ENCODE data around the gene IGSF3.

The IGSF3 gene

DNA sequence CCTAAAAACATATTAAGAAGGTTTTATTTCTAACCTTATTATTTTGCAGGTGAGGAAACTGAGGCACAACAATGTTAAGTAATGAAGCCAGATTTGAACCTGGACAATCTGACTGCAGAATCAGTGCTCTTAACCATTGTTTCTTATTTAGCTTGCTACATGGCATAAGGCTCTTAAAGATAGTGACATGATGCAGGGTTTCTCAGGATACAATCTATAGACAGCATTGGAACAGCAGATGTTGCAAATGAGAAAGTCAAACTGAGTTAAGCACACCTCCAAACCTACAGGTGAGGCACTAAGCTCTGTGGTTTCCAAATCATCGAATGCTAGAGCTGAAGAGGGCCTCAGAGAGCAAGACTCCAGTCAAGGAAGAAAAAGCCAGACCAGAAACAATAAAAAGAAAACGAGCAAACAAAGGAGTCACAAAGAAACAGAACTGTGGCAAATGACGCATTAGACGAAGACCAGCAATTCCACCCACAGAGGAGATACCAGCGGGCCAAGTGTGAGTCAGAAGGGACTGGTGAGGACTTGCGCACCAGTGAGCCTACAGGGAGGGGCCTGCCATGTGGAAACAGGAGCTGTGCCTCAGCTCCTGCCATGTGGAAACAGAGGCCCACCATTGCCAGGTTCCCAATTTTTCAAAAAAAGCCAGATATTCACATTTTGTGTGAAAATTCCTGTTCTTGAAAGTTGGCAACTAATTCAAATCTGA is 111.1 kb downstream of the IGSF3 start:
- peak; percentile 94 for DNase-seq (ENCODE audit: low spot score)

GRCh38 chr1:116554924-116555323 is 112.6 kb downstream of the IGSF3 start:
- DNase-seq (ENCODE audit: low spot score) = no peak

GRCh38 chr1:116553386-116554115 is 114.0 kb downstream of the IGSF3 start:
- peak; percentile 69 for DNase-seq (ENCODE audit: low spot score)

- no peak for DNase-seq (ENCODE audit: low spot score)
Measured at GRCh38 chr1:116546354-116546977, 121.1 kb downstream of the IGSF3 start.

- DNase-seq (ENCODE audit: low spot score) = no peak
Measured at GRCh38 chr1:116545359-116545705, 122.2 kb downstream of the IGSF3 start.

GRCh38 chr1:116544588-116545358 is 122.8 kb downstream of the IGSF3 start:
- DNase-seq (ENCODE audit: low spot score) = no peak

- DNase-seq (ENCODE audit: low spot score) = no peak
Measured at GRCh38 chr1:116540088-116540487, 127.4 kb downstream of the IGSF3 start.

DNA sequence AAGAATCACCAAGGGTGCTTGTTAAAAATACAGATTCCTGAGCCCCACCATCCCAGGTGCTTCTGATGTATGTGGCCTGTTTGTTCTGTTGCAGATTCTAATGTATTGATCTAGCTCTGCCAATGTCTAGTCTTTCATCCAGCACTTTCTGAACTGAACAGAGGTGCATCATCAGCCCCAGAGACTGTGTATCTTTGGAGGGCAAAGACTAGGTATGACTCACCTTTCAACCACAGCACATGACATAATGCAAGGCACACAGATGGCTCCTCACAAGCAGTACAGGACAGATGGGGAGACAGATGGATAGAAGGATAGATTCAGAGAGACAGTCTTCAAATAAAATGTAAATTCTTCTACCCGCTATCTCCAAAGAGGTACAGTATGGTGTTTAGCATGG is 129.0 kb downstream of the IGSF3 start:
- peak; percentile 43 for DNase-seq (ENCODE audit: low spot score)

GRCh38 chr1:116537898-116538297 is 129.6 kb downstream of the IGSF3 start:
- no peak for DNase-seq (ENCODE audit: low spot score)

- peak; percentile 25 for DNase-seq (ENCODE audit: low spot score)
Measured at GRCh38 chr1:116537040-116537831, 130.3 kb downstream of the IGSF3 start.

DNA sequence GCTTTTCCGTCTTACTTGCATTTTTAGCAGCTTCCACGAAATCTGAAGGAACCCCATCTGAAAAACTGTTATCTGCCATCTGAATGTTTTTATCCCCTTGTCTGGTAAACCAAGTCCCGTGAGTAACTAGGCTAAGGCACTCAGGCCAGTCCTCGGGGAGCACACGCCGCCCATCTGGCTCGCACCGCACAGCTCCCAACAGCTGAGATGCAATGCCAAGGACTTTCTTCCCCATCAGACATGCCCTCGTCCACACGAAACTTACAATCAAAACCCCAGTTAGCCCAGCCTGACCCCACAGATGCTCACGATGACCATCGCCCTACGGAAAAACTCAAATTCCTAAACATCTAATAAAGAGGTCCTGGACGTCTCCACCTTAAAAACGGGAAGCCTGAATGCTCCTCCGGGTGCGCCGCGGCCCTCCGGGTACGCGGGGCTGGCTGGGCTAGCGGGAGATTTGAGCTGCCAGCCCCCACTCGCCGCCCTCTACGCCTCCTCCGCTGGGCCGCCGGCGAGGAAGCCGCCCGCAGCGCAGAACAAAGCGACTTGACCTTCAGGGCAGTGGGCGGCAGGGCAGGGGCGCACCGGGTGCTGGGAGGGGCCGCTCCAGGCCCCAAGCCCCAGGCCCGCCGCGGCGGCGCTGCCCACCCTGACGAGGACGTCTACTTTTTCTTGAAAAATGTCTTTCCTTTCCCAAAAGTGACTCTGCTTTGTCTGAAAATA is 133.4 kb downstream of the IGSF3 start:
- DNase-seq (ENCODE audit: low spot score) = no peak

DNA sequence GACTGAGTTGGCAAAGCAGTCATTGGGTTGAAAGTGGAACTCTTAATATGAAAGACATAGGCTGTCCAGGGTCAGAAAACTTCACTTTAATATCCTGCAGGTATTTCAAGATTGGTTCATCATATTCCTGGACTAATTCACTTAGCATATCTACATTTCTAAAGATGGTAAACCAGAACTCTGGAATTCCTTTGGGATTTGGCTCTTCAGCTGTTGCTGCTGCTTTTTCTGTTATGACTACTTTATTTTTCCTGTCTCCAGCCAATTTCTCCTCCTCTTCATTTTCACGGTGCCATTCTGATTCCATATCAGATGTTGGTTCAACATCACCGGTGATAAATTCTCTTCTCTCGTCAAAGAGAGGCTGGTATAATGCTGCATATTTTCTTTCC is 134.1 kb downstream of the IGSF3 start:
- no peak for DNase-seq (ENCODE audit: low spot score)

DNA sequence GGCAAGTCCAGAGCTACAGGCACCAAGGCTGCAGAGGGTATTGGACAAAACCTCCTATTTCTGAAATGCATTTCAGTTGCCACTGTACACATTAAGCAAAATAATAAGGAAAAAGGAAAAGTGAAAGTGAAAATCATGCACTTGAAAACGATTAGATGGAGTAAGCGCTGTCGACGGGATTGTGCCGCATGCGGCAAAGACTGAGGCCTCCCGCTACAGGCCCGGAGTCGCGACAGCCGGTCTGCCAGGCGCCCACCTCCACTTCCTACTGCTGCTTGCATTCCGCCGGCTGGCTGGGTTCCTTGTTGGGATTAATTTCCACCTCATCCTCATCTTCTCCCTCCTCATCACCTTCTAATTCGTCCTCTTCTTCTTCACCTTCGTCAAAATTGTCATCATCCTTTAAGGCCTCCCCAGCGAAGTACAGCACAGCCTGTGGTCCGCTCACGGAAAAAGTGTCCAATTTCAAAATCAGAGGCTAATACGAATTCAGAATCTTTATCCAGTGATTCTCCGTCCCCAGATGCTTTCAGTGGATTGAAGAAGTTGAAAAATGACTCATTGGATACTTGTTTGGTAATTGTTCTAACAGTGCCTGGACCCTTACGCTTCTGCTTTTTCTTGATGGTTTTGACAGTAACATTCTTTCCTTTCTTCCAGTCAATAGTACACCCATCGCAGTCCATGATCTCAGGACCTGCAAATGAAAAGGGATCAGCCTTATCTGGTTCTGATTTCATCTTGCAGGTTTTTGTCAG is 134.7 kb downstream of the IGSF3 start:
- no peak for DNase-seq (ENCODE audit: low spot score)

DNA sequence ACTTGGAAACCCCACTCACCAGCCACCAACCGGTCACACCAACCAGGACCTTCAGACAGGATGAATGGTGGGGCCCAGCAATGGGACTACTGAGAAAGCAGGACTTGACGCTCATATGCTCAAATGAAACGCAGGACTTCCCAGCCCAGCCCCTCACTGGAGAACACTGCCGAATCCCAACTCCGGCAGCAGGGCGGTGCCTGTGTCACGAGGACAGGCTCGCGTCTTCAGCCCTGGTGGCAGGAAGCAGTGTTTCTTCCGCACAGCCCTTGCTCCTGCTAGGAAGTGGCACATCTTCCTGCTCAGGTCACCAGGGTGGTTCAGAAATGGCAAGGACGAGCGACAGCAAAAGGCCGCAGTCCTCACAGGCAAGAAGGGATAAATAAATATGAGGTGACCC is 135.6 kb downstream of the IGSF3 start:
- DNase-seq (ENCODE audit: low spot score) = no peak

GRCh38 chr1:116529681-116530080 is 137.9 kb downstream of the IGSF3 start:
- no peak for DNase-seq (ENCODE audit: low spot score)

- DNase-seq (ENCODE audit: low spot score) = no peak
Measured at GRCh38 chr1:116529199-116529631, 138.3 kb downstream of the IGSF3 start.

GRCh38 chr1:116528329-116529083 is 139.0 kb downstream of the IGSF3 start:
- DNase-seq (ENCODE audit: low spot score) = no peak

DNA sequence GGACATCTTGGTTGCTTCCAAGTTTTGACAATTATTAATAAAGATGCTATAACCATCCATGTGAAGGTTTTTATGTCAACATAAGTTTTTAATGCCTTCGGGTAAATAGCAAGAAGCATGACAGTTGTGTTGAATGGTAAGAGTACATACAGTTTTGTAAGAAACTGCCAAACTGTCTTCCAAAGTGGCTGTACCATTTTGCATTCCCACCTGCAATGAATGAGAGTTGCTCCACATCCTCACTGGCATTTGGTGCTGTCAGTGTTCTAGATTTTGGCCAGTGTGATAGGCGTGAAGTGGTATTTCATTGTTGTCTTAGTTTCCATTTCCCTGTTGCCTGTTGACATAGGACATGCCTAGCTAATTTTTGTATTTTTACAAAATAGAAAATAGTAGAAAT is 142.1 kb downstream of the IGSF3 start:
- DNase-seq (ENCODE audit: low spot score) = no peak

Data from LoVo (cell line).